ENCODE data around the gene MBD3L3. TPM values are rescaled to one million over a fixed set of nuclear protein-coding genes. Genes with fewer than 3 reads are reported as not detected.
"Not testable (repeated sequence)": the region's sequence is repeated elsewhere in the genome, so short reads cannot be mapped to it uniquely, and the experiment has no call there.

MBD3L3 gene
- polyA plus RNA-seq, 1 of the 3 experiments (the other 2 are of a cell fraction), result 0.07 TPM

- H3K36me3 ChIP-seq (replicated peaks in 1 of 2; ENCODE audit: control insufficient read depth in 1 of 2, insufficient read depth in 2 of 2, low read length in 1 of 2); H3F3A ChIP-seq (replicated peaks; ENCODE audit: insufficient read depth); DNase-seq; H2AFZ ChIP-seq (ENCODE audit: low read depth); H3K27me3 ChIP-seq (ENCODE audit: insufficient read depth); H3K9me3 ChIP-seq; H3K9me2 ChIP-seq; H3K27ac ChIP-seq (ENCODE audit: low read depth in 2 of 2, low read length in 1 of 2); POLR2A ChIA-PET; CTCF ChIA-PET; H3K4me1 ChIP-seq (ENCODE audit: control insufficient read depth in 1 of 2, insufficient read depth in 2 of 2, low read depth in 1 of 2, low read length in 1 of 2); H3K9ac ChIP-seq; H3K79me2 ChIP-seq (ENCODE audit: insufficient read depth); H3K4me3 ChIP-seq (ENCODE audit: low read depth in 2 of 2, low read length in 1 of 2); H4K20me1 ChIP-seq (ENCODE audit: insufficient read depth); H3K4me2 ChIP-seq: not testable (repeated sequence)
- WGBS (ENCODE audit: low lambda C conversion rate), result no CpG with 5 or more reads among the region's 2 CpGs
These were observed 16.9 kb downstream of the MBD3L3 start for GRCh38 chr19:7041563-7041962.

- H3K27ac ChIP-seq (ENCODE audit: low read depth in 2 of 2, low read length in 1 of 2); H3K36me3 ChIP-seq (replicated peaks in 1 of 2; ENCODE audit: control insufficient read depth in 1 of 2, insufficient read depth in 2 of 2, low read length in 1 of 2); H3K79me2 ChIP-seq (ENCODE audit: insufficient read depth); CTCF ChIA-PET; H3K4me1 ChIP-seq (ENCODE audit: control insufficient read depth in 1 of 2, insufficient read depth in 2 of 2, low read depth in 1 of 2, low read length in 1 of 2); POLR2A ChIA-PET; DNase-seq; H3K9me2 ChIP-seq; H3F3A ChIP-seq (replicated peaks; ENCODE audit: insufficient read depth); H3K9ac ChIP-seq; H3K4me3 ChIP-seq (ENCODE audit: low read depth in 2 of 2, low read length in 1 of 2); H3K4me2 ChIP-seq; H3K9me3 ChIP-seq; H4K20me1 ChIP-seq (ENCODE audit: insufficient read depth); H3K27me3 ChIP-seq (ENCODE audit: insufficient read depth); H2AFZ ChIP-seq (ENCODE audit: low read depth): not testable (repeated sequence)
- WGBS (ENCODE audit: low lambda C conversion rate), result no CpG with 5 or more reads among the region's 9 CpGs
These were observed 18.4 kb downstream of the MBD3L3 start, which contains the start of gene MBD3L4 for GRCh38 chr19:7040079-7040478. MBD3L4 (minus strand) TSS chr19:7040179; CDS start chr19:7040144, 35 bp downstream.

- WGBS (ENCODE audit: low lambda C conversion rate), result no CpG with 5 or more reads among the region's 9 CpGs
These were observed 28.2 kb downstream of the MBD3L3 start, which contains the start of gene MBD3L5 for GRCh38 chr19:7030278-7030677. MBD3L5 (plus strand) TSS chr19:7030578; CDS start chr19:7030612, 34 bp downstream.

GRCh38 chr19:7028790-7029189, 29.7 kb downstream of the MBD3L3 start:
- H3K4me3 ChIP-seq (ENCODE audit: low read depth in 2 of 2, low read length in 1 of 2); DNase-seq; H3K27ac ChIP-seq (ENCODE audit: low read depth in 2 of 2, low read length in 1 of 2); H3K4me2 ChIP-seq; H3K4me1 ChIP-seq (ENCODE audit: control insufficient read depth in 1 of 2, insufficient read depth in 2 of 2, low read depth in 1 of 2, low read length in 1 of 2); H4K20me1 ChIP-seq (ENCODE audit: insufficient read depth); H3K9ac ChIP-seq; H2AFZ ChIP-seq (ENCODE audit: low read depth); H3K36me3 ChIP-seq (replicated peaks in 1 of 2; ENCODE audit: control insufficient read depth in 1 of 2, insufficient read depth in 2 of 2, low read length in 1 of 2); CTCF ChIA-PET; H3K9me2 ChIP-seq; POLR2A ChIA-PET; H3K27me3 ChIP-seq (ENCODE audit: insufficient read depth); H3F3A ChIP-seq (replicated peaks; ENCODE audit: insufficient read depth); H3K79me2 ChIP-seq (ENCODE audit: insufficient read depth); H3K9me3 ChIP-seq: not testable (repeated sequence)
- no CpG with 5 or more reads among the region's 1 CpG for WGBS (ENCODE audit: low lambda C conversion rate)

More at GRCh38 chr19:7030278-7030677, 28.2 kb downstream of the MBD3L3 start, which contains the start of gene MBD3L5:
- POLR2A ChIA-PET; H2AFZ ChIP-seq (ENCODE audit: low read depth); H3K27me3 ChIP-seq (ENCODE audit: insufficient read depth); DNase-seq; CTCF ChIA-PET; H3K27ac ChIP-seq (ENCODE audit: low read depth in 2 of 2, low read length in 1 of 2); H3K4me3 ChIP-seq (ENCODE audit: low read depth in 2 of 2, low read length in 1 of 2); H3K9ac ChIP-seq; H3K36me3 ChIP-seq (replicated peaks in 1 of 2; ENCODE audit: control insufficient read depth in 1 of 2, insufficient read depth in 2 of 2, low read length in 1 of 2); H4K20me1 ChIP-seq (ENCODE audit: insufficient read depth); H3K4me1 ChIP-seq (ENCODE audit: control insufficient read depth in 1 of 2, insufficient read depth in 2 of 2, low read depth in 1 of 2, low read length in 1 of 2); H3F3A ChIP-seq (replicated peaks; ENCODE audit: insufficient read depth); H3K9me2 ChIP-seq; H3K79me2 ChIP-seq (ENCODE audit: insufficient read depth); H3K4me2 ChIP-seq; H3K9me3 ChIP-seq: not testable (repeated sequence)

GRCh38 chr19:7021331-7021730, 37.1 kb downstream of the MBD3L3 start, which contains the start of gene MBD3L2B:
MBD3L2B (minus strand) TSS chr19:7021431; CDS start chr19:7021397, 34 bp downstream.
- H3K9me3 ChIP-seq; H3K36me3 ChIP-seq (replicated peaks in 1 of 2; ENCODE audit: control insufficient read depth in 1 of 2, insufficient read depth in 2 of 2, low read length in 1 of 2); DNase-seq; H3K9me2 ChIP-seq; H3K4me2 ChIP-seq; H2AFZ ChIP-seq (ENCODE audit: low read depth); H3F3A ChIP-seq (replicated peaks; ENCODE audit: insufficient read depth); CTCF ChIA-PET; H3K4me1 ChIP-seq (ENCODE audit: control insufficient read depth in 1 of 2, insufficient read depth in 2 of 2, low read depth in 1 of 2, low read length in 1 of 2); POLR2A ChIA-PET; H3K9ac ChIP-seq; H3K79me2 ChIP-seq (ENCODE audit: insufficient read depth); H3K4me3 ChIP-seq (ENCODE audit: low read depth in 2 of 2, low read length in 1 of 2); H4K20me1 ChIP-seq (ENCODE audit: insufficient read depth); H3K27ac ChIP-seq (ENCODE audit: low read depth in 2 of 2, low read length in 1 of 2): not testable (repeated sequence)
- no CpG with 5 or more reads among the region's 6 CpGs for WGBS (ENCODE audit: low lambda C conversion rate)
- H3K27me3 ChIP-seq (ENCODE audit: insufficient read depth), result peaks cover 12% of the 10 kb centered on the region; the same call in 1 of the 2 replicates

Data from SK-N-SH (cell line).